Erythroblast (primary cell): Measurements from ENCODE around the gene SENP1.

Source experiments
- GATA1 ChIP-seq: IDR thresholded peaks from 2 replicates; pipeline ENCODE4 v1.6.1; 2011; ENCODE audit warnings: low read depth, mild to moderate bottlenecking, control low read depth, low read length, moderate library complexity
- POLR2A ChIP-seq: IDR thresholded peaks from 2 replicates; pipeline ENCODE4 v1.6.1; 2011; ENCODE audit warnings: mild to moderate bottlenecking, low read length

- TF ChIP-seq POLR2A (no peak), GATA1 (no peak)
Observed at GRCh38 chr12:48021485-48022179, 84.2 kb downstream of the SENP1 start.
